DMS153 (cell line): ENCODE measurements around the gene FBXW5.

ENCODE experiments used
- DNase-seq: peaks from one replicate; lab custom pipeline; 2025; lab: John Stamatoyannopoulos, UW

FBXW5 gene

GRCh38 chr9:136934277-136934676 lies 10.3 kb downstream of the FBXW5 start:
- DNase-seq: no peak

- no peak for DNase-seq
Observed at GRCh38 chr9:136931611-136932130, 12.9 kb downstream of the FBXW5 start.

- no peak for DNase-seq
Observed at GRCh38 chr9:136930014-136930413, 14.5 kb downstream of the FBXW5 start.

- DNase-seq: no peak
Observed at GRCh38 chr9:136928591-136928990, 15.9 kb downstream of the FBXW5 start.

GRCh38 chr9:136927343-136928271 lies 16.9 kb downstream of the FBXW5 start:
- no peak for DNase-seq

GRCh38 chr9:136926749-136927148 lies 17.8 kb downstream of the FBXW5 start:
- DNase-seq: no peak

GRCh38 chr9:136926154-136926704 lies 18.3 kb downstream of the FBXW5 start:
- DNase-seq: no peak

GRCh38 chr9:136925414-136926153 lies 19.0 kb downstream of the FBXW5 start:
- DNase-seq: no peak

- no peak for DNase-seq
Observed at GRCh38 chr9:136923881-136924280, 20.7 kb downstream of the FBXW5 start.

GRCh38 chr9:136922540-136922939 lies 22.0 kb downstream of the FBXW5 start:
- no peak for DNase-seq

- DNase-seq: no peak
Observed at GRCh38 chr9:136921718-136922117, 22.8 kb downstream of the FBXW5 start.

GRCh38 chr9:136921307-136921706 lies 23.2 kb downstream of the FBXW5 start:
- DNase-seq: no peak

- no peak for DNase-seq
Observed at GRCh38 chr9:136920734-136921231, 23.8 kb downstream of the FBXW5 start.

- no peak for DNase-seq
Observed at GRCh38 chr9:136920069-136920468, 24.5 kb downstream of the FBXW5 start.

- DNase-seq: no peak
Observed at GRCh38 chr9:136917902-136918301, 26.6 kb downstream of the FBXW5 start.

- DNase-seq: no peak
Observed at GRCh38 chr9:136916330-136917184, 28.0 kb downstream of the FBXW5 start.

- DNase-seq: no peak
Observed at GRCh38 chr9:136915632-136916329, 28.8 kb downstream of the FBXW5 start.

- no peak for DNase-seq
Observed at GRCh38 chr9:136913701-136914438, 30.7 kb downstream of the FBXW5 start.

- no peak for DNase-seq
Observed at GRCh38 chr9:136910901-136911245, 33.7 kb downstream of the FBXW5 start.

GRCh38 chr9:136910197-136910900 lies 34.2 kb downstream of the FBXW5 start:
- no peak for DNase-seq
